NCI-H187 treated with DMSO at 0.1 percent for 48 hours (cell line): ENCODE measurements around the gene PHACTR3.
"Not testable (repeated sequence)": the region's sequence is repeated elsewhere in the genome, so short reads cannot be mapped to it uniquely, and the experiment has no call there.

Experiments used
- DNase-seq: peaks from one replicate; lab custom pipeline; 2025; lab: John Stamatoyannopoulos, UW

PHACTR3 gene

GRCh38 chr20:59603781-59604541 lies at the start of gene PHACTR3:
TSS of gene PHACTR3 (plus strand) at chr20:59604540. CDS start at chr20:59605015, 475 bp downstream.
- no peak for DNase-seq

GRCh38 chr20:59557733-59558529 lies 46.4 kb upstream of the PHACTR3 start:
- not testable (repeated sequence) for DNase-seq

GRCh38 chr20:59559024-59559817 lies 45.1 kb upstream of the PHACTR3 start:
- no peak for DNase-seq

- no peak for DNase-seq
Observed at GRCh38 chr20:59559863-59560262, 44.5 kb upstream of the PHACTR3 start.

- no peak for DNase-seq
Observed at GRCh38 chr20:59560588-59561227, 43.6 kb upstream of the PHACTR3 start.

GRCh38 chr20:59561228-59561605 lies 43.1 kb upstream of the PHACTR3 start:
- DNase-seq = no peak

- no peak for DNase-seq
Observed at GRCh38 chr20:59561614-59562277, 42.6 kb upstream of the PHACTR3 start.

- no peak for DNase-seq
Observed at GRCh38 chr20:59564171-59564570, 40.2 kb upstream of the PHACTR3 start.

GRCh38 chr20:59564943-59565342 lies 39.4 kb upstream of the PHACTR3 start:
- DNase-seq = no peak

- DNase-seq = no peak
Observed at GRCh38 chr20:59565768-59566461, 38.4 kb upstream of the PHACTR3 start.

GRCh38 chr20:59566631-59567524 lies 37.5 kb upstream of the PHACTR3 start:
- DNase-seq = no peak

GRCh38 chr20:59567585-59568508 lies 36.5 kb upstream of the PHACTR3 start:
- no peak for DNase-seq

GRCh38 chr20:59568509-59569024 lies 35.8 kb upstream of the PHACTR3 start:
- DNase-seq = no peak

GRCh38 chr20:59569305-59569704 lies 35.0 kb upstream of the PHACTR3 start:
- no peak for DNase-seq

- no peak for DNase-seq
Observed at GRCh38 chr20:59571151-59571550, 33.2 kb upstream of the PHACTR3 start.

GRCh38 chr20:59571551-59572314 lies 32.6 kb upstream of the PHACTR3 start:
- DNase-seq = no peak

- DNase-seq = no peak
Observed at GRCh38 chr20:59572515-59572914, 31.8 kb upstream of the PHACTR3 start.

- no peak for DNase-seq
Observed at GRCh38 chr20:59573837-59574236, 30.5 kb upstream of the PHACTR3 start.
